Measurements from ENCODE around the gene MNAT1.

GRCh38 chr14:60989599-60989998 lies 255.0 kb downstream of the MNAT1 start:
- TF ChIP-seq CTCF (IDR thresholded peaks at IDR 0.05): no peak
- no peak for TF ChIP-seq POLR2A (IDR thresholded peaks at IDR 0.05)
